ENCODE measurements around the gene NAV2. TPM values are rescaled to one million over a fixed set of nuclear protein-coding genes. Genes with fewer than 3 reads are reported as not detected.

The NAV2 gene
- total RNA-seq, 1 donor from 2014 or later = 44.8 TPM

- Histone ChIP-seq H3K4me1 (peaks cover 6% of the 10 kb centered on the region), H3K27me3 (no peaks in the 10 kb centered on the region), H3K27ac (no peak overlapping the region), H3K36me3 (peaks cover 23% of the 10 kb centered on the region), H3K9me3 (no peaks in the 10 kb centered on the region), H3K4me3 (no peak overlapping the region)
- ATAC-seq (no peak), DNase-seq (no peak)
- TF ChIP-seq, protein P1, sequence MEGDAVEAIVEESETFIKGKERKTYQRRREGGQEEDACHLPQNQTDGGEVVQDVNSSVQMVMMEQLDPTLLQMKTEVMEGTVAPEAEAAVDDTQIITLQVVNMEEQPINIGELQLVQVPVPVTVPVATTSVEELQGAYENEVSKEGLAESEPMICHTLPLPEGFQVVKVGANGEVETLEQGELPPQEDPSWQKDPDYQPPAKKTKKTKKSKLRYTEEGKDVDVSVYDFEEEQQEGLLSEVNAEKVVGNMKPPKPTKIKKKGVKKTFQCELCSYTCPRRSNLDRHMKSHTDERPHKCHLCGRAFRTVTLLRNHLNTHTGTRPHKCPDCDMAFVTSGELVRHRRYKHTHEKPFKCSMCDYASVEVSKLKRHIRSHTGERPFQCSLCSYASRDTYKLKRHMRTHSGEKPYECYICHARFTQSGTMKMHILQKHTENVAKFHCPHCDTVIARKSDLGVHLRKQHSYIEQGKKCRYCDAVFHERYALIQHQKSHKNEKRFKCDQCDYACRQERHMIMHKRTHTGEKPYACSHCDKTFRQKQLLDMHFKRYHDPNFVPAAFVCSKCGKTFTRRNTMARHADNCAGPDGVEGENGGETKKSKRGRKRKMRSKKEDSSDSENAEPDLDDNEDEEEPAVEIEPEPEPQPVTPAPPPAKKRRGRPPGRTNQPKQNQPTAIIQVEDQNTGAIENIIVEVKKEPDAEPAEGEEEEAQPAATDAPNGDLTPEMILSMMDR (IDR thresholded peaks at IDR 0.05) = no peak
- intact Hi-C loops (cut with DNase I) = no loop called here
Observed at GRCh38 chr11:20085918-20086317, 373.3 kb downstream of the NAV2 start.

DNA sequence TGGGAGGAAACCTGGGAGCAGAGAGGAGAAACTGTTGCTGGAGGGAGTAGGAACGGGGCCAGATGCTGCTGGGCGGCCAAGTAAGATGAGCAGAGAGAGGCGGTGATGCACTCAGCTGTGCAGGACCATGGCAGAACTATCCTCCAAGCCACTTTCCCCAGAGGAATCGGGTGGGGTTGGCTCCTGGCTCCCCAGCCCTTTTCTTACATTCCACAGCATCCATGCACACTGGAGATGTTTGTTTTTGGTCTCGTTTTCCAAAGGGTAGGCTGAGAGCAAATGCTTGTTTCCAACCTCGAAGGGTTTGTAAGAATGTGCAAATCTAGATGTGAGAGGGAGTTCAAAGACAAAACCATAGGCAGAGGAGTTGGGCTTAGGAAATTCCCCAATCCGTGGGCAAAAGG, 374.5 kb downstream of the NAV2 start:
- peak; percentile 76 for ATAC-seq

GRCh38 chr11:20088397-20089225, 376.0 kb downstream of the NAV2 start:
- TF ChIP-seq, protein P1 (IDR thresholded peaks at IDR 0.05) = no peak
- intact Hi-C loops (cut with DNase I) = no loop called here

More for the DNA sequence above, 374.5 kb downstream of the NAV2 start:
- H3K4me1 ChIP-seq = peaks cover 6% of the 10 kb centered on the region
- H3K36me3 ChIP-seq = peaks cover 19% of the 10 kb centered on the region
- H3K27ac ChIP-seq = no peak overlapping the region
- no peaks in the 10 kb centered on the region for H3K9me3 ChIP-seq
- no peak for DNase-seq
- TF ChIP-seq, protein P1 (IDR thresholded peaks at IDR 0.05) = no peak
- no peaks in the 10 kb centered on the region for H3K27me3 ChIP-seq
- no peak overlapping the region for H3K4me3 ChIP-seq
- intact Hi-C loops (cut with DNase I) = no loop called here

GRCh38 chr11:20089367-20089766, 376.7 kb downstream of the NAV2 start:
- intact Hi-C loops (cut with DNase I) = no loop called here
- Histone ChIP-seq H3K4me1 (peaks cover 6% of the 10 kb centered on the region), H3K27ac (peak overlapping the region; percentile 15), H3K9me3 (no peaks in the 10 kb centered on the region), H3K27me3 (no peaks in the 10 kb centered on the region), H3K36me3 (peaks cover 24% of the 10 kb centered on the region), H3K4me3 (no peak overlapping the region)
- DNase-seq (no peak), ATAC-seq (no peak)
- TF ChIP-seq, protein P1 (IDR thresholded peaks at IDR 0.05) = no peak

More at GRCh38 chr11:20088397-20089225, 376.0 kb downstream of the NAV2 start:
- no peak overlapping the region for H3K4me3 ChIP-seq
- DNase-seq (no peak), ATAC-seq (no peak)
- H3K4me1 ChIP-seq = peaks cover 6% of the 10 kb centered on the region
- H3K36me3 ChIP-seq = peaks cover 23% of the 10 kb centered on the region
- peak overlapping the region; percentile 15 for H3K27ac ChIP-seq
- no peaks in the 10 kb centered on the region for H3K27me3 ChIP-seq
- H3K9me3 ChIP-seq = no peaks in the 10 kb centered on the region

DNA sequence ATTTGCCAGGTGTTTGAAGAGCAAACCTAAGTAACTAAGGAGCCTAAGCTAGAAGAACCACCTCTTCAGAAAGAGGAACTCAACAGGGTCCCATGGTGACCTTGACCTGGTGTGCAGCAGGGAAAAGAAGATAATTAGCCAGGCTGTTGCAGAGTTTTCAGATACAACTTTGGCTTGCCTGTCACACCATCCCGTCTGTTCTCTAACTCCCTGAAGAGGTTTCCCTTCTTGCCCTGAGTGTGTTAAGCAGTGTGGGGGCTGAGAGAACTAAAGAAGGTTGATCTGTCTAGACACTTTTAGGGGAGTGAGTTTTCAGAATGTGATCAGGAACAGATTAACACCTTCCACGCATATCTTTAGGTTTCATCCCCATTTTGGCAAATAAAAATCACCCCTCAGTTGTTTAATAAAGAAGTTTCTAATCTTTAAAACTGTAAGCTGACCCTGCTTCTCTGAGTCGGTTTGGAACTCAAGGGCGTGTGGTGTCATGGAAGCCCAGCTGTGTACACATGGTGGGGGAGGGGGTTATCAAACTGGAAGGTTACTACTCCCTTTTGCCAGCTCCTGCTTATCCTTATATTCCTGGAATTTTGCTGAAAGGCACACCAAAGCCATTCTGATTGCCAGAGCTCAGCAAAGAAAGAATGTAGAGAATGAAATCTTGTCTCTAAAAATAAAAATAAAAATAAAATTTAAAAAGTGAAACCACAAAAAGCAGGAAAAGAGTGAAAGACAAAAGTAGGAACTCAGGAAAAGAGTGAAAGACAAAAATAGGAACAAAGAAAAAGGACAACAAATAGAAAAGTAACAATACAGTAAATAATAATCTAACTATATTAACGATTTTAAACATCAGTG, 377.4 kb downstream of the NAV2 start:
- no peak overlapping the region for H3K4me3 ChIP-seq
- H3K9me3 ChIP-seq = no peaks in the 10 kb centered on the region
- H3K27ac ChIP-seq = no peak overlapping the region
- ATAC-seq (peak; percentile 25), DNase-seq (no peak)
- peaks cover 24% of the 10 kb centered on the region for H3K36me3 ChIP-seq
- no peaks in the 10 kb centered on the region for H3K27me3 ChIP-seq
- H3K4me1 ChIP-seq = peaks cover 6% of the 10 kb centered on the region
- TF ChIP-seq, protein P1 (IDR thresholded peaks at IDR 0.05) = no peak
- intact Hi-C loops (cut with DNase I) = no loop called here

All from upper lobe of right lung (tissue), 1 donor.